HG02943 (cell line): ENCODE data around the gene KCNH8.

ENCODE experiments used
- ATAC-seq: cut with Tn5 transposase; IDR thresholded peaks from one replicate; pipeline ENCODE4 v1.9.1; 2021; ENCODE audit warnings: mild to moderate bottlenecking, low read depth, moderate library complexity; ENCODE audit not compliant: unreplicated experiment

KCNH8 gene

DNA sequence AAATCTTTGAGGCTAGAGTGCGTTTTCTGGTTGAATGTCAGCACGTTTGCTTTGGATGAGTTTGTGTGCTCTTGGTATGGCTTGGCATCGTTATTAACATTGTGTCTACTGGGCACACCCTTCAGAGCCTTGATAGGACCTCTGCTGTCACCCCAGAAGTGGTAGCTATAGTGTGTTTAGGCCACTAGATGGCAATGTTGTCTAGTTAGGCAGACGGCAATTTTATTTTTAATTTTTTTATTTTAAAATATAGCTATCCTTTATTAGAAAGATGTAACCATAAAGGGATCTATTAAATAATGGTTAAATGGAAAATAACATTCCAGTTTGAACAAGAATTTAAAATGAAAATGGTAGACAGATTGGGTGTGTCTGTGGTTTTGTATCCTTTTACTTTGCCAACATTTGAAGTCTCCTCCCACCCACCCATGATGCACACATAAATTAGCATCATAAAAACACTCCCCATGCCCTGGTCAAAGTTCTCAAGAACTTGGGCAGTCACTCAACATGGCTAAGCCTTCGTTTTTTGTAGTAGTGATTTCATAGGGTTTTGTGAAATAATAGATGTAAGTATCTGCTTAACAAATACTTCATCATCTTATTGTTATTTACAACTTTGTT is 200.7 kb downstream of the KCNH8 start:
- no peak for ATAC-seq

DNA sequence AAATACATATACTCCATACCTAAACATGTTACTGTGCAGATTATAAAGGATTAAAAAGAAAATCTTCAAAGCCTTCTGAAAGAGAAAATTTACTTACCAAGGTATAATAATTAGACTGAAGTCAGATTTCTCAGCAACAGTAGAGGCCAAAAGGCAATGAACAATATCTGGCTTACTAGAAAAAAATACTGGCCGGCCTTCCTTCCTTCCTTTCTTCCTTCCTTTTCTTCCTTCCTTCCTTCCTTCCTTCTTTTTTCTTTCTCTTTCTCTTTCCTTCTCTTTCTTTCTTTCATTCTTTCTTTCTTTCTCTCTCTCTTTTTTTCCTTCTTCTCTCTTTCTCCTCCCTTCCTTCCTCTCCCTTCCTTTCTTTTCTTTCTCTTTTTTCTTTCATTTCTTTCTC is 209.6 kb downstream of the KCNH8 start:
- no peak for ATAC-seq

DNA sequence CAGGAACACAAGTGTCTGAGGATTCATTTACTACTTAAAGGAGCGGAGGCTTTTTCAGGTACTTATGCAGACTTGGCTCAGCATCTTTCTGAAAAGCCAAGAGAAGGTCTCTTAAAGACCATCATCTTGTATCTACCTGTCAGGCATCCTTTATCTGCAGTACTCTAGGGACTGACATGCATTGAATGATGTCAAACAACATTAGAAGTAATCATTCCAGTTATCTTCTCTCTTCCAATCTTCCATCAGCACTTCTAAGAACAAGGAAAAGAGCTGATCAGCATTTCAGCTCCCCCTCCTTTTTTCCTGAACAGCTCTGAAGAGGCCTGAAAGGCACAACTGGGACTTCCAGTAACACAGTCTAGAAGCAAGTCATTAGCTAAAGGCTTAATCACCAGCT is 214.8 kb downstream of the KCNH8 start:
- no peak for ATAC-seq

DNA sequence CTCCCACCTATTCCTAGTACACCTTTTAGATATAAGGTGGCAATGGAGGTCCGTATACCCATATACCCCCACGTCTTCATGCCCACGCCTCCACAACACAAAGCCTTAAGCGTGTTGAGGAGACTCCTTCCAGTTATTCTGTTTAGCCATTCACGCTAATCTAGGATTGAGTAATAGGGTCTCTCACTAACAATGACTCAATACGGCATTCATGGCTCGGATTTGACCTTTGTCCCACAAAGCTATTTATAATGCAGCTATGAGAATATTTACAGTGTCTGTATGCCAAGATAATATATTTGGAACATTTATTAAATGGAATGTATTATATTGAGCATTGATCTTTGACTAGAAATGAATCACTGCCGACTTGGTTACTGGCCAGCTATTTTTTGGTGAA is 215.8 kb downstream of the KCNH8 start:
- no peak for ATAC-seq

DNA sequence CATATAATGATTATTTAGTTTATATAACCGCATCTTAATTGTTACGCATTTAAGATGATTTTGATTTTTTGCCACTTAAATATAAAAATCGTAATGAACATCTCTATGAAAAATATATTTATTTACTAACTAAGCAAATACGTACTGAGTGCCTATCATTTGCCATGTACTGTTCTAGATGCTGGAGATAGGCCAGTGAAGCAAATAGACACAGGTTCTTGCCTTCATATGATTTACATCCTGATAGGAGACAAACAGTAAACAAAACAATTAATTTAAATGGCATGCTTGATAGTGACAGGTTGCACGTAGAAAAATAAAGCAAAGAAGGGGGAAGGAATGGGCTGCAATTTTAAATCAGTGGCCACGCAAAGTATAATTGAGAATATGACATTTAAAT is 217.2 kb downstream of the KCNH8 start:
- ATAC-seq = no peak

DNA sequence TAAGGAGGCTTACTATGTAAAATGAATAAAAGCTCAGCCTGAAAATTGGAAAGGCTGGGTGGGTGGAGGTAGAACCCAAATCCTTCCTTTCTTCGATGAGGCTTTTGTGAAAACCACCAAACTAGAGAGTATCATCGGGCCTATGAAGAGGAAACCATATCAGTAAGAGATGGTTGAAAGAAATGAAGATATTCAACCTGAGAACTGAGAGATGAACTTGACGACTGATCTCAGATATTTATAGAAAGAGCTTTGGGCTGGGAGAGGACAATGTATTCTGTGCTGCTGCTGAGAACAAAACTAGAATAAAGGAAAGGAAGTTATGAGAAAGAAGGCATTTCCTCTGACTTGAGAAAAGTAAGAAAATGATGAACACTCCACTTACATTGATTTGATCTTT is 236.6 kb downstream of the KCNH8 start:
- ATAC-seq = no peak

DNA sequence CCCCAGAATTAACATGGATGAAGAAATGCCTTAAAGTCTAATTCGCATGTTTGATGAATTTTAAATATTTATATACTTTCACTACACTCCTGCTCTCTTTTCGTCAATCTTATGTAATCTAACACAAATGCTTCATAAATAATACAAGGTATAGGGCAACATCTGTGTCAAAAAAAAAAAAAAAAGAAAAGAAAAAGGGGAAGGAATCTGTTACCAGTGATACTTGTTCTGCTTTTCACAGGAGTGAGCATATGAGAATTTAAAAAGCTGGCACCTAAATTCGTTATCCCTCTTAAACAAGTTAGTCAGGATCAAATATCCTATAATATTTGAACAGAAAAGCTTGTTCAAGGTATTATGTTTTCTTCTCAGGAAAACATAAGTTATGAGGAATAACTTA is 243.8 kb downstream of the KCNH8 start:
- ATAC-seq = no peak

DNA sequence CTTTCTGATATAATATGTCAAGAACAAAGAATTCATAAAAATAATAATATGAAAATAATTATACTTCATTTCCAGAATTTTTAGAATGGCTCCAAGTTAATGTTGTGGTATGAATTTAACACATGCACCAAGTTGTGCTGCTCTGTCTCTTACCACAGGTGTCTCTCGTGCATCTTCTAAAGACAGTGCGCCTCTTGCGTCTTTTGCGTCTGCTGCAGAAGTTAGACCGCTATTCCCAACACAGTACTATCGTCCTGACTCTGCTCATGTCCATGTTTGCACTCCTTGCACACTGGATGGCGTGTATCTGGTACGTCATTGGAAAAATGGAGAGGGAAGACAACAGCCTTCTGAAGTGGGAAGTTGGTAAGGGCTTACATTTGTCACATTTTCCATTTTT is 246.6 kb downstream of the KCNH8 start:
- ATAC-seq = no peak

DNA sequence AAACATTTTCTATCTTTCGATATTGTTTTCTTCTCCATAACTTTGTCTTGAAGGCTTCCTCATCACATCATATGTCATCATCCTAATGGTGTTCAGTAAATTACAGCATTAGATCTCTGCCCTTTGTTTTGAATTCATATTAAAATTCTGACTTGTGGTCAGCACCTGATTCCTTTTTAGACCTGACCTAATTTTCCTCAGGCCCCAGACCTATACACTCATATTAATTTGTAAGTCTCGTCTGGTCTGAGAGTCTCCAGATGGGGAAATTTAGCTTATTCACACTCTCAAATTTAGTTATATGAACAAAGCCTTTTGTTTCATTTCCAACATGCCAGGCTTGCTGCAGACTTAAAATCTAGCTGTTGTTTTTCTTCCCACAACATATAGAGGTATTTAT is 248.4 kb downstream of the KCNH8 start:
- ATAC-seq = no peak

DNA sequence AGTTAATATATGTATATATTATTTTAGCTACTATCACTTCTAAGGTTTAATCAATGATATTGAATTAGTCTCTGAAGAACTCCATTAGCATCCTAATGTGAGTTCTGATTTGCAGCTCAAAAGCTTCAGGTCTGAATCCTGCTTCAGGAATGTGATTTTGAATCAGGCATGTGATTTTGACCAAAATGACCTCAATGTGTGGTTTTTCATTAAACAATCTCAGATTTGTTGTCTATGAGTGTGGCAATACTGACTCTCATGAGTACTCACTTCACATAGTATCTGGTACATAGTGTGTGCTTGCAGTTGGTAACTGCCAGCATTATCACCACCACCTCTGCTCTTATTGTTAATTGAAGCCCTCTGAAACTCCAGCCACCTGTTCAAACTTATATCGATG is 251.0 kb downstream of the KCNH8 start:
- ATAC-seq = no peak

DNA sequence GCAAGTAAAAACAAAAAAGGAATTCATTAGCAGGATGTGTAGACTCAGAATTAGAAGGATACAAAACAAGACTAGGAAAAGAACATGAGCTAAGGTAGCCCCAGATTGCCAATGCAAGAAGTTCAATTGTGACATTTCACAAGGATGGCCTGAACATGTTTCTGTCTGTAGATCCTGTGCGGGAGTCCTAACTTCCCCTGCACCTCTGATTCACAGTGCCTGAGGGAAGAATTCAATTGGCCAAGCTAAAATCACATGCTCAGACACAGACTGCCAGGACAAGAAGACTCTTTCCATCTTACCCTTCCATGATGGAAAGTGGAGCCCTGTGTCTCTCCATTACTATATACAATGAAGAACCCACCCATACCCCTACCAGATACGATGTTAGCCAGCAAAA is 251.5 kb downstream of the KCNH8 start:
- no peak for ATAC-seq

DNA sequence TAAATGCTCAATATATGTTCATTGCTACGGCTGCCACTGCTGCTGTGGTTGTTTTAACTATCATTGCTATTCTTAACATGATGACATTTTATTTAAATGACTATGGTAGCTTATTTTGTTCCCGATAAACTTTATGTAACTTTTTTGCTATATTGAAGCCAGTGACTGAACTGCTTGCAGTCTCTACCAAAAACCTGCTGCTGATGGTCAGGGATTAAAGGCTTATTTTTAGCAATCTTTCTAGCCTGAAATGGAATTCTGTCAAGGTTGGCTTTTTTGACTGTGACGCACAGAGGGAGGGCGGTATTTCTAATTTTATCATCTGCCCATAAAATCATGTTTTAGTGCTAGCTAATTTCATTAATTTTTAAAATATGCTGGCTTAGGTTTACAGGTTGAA is 271.8 kb downstream of the KCNH8 start:
- no peak for ATAC-seq

DNA sequence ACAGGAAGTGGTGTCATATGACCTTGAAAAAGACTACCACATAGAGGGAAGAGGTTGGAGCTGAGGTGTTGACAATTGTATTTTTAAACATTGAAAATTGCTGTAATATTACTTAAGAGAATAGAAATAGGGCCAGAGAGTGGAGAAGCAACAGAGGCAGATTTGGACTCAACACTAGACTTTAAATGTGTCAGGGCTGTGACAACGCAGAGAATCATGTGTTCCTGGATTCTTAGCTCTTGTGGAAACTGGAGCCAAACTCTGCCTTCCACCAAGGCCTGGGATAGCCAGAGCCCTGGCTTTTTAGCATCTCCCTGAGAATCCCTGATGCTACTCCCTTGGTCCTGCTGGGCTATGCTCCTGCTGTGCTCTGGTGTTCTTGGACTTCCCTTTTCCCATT is 277.5 kb downstream of the KCNH8 start:
- ATAC-seq = no peak

DNA sequence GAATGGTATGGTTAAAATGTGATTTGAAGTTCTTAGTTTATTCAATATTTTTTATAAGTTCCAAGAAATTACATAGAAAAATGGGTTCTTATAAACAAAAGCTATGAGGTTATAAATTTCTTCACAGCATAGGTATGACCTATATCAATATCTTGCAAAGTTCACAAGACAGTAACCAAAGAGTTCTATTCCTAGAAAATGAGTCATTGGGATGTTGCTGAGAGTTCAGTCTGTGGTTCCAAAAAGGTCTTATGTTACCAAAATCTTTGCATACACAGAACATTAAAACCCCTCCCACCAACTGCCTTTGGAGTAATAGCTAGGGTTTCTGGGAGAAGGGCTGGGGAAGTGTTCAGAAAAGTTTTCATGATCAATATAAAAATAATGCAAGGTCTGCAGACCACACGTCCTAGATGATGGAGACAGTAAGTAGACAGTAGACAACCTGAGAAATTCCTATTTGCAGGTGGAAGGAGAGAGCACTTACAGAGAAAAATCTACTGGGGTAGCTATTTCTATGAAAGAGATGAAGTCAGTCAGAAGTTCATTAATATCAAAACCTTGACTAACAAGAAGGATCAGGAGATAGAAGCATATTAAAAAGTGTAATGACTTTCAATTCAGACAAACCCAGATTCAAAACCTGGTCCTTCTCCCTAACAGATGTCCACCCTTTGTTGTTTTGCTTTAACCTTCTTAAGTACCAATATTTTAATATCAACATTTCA is 279.3 kb downstream of the KCNH8 start:
- ATAC-seq = no peak

DNA sequence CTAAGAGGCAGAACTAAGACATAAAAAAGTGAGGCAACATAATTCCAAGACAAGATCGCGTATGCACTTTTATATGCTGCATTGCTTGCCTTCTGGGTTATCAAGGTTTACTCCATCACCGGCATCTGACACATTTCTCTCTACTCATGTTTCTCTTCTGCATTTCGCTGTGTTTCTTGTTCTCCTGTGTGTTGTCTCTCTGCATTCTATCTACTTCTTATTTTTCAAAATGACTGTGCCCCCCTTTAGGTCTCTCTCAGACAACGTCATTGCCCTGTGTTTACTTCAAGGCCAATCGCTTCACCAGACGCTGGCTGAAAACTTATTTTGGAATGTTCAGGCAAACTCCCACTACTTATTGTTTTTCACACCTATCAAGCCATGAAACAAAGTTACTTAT is 280.4 kb downstream of the KCNH8 start:
- ATAC-seq = no peak

DNA sequence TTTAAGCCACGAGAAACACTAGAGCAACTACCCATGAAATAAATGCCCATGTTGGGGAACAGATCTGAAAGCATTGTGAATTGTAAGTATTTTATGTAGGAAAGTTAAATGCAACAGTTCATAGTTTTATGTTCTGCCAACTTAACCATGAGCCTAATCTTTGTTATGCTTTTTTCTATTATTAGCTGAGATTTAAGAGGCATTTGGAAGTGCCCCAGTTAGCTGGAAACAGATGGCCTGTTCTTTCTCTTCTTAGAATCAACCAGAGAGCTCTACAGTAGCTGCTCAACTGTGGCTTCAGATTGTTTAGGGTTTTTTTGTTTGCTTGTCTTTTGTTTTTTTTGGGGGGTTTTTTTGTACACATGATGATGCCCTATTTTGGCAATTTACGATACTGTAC is 284.4 kb downstream of the KCNH8 start:
- no peak for ATAC-seq

DNA sequence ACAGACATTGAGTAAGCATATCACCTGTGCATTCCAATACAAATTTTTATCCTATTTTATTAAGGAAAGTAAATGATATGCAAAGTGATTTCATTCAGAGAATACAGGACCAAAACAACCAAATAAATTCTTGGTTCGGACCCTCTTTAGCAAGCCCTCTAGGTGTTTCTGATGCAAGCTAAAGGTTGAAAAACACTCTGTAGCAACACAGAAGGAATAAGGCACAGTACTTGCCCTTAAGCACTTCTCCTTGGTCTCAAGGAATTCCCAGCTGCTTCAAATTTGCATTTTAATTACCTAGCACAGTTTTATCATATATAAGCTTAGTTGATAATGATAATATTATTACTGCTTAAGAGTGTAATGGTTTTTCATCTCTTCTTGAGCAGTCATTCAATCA is 288.4 kb downstream of the KCNH8 start:
- no peak for ATAC-seq

DNA sequence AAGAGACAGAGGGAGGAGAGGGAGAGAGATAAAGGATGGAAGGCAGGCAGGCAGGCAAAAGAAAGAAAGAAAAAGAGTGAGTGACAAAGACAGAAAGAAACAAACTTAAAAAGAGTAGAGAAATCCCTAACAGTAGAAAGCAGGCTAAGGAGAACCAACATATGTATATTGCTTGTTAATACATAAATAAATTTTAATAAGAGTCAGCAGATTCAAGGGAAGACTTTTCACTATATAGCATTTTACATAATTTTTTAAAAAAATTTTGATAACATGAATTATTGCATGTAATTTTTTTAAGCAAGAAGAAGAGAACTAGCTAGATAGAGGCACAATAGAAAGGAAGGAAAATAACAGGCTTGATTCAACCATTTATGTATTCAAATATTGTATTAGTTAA is 291.6 kb downstream of the KCNH8 start:
- no peak for ATAC-seq

DNA sequence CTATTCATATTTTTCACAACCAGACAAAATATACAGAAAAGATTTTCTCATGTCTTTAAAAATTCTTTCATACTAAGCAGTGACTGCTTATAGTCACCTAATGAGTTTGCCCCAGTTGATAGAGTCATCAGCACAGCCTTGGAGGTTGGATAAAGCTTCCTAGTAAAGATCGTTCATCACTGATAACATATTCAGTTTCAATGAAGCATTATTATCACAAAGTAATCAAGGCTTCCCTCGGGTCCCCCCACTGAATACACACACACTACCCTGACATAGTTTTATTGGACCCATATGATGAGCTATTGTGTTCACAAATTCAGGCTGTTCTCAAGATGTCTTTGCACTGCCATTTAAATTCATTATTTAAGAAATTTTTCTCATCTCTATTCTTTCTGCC is 297.8 kb downstream of the KCNH8 start:
- ATAC-seq = no peak

DNA sequence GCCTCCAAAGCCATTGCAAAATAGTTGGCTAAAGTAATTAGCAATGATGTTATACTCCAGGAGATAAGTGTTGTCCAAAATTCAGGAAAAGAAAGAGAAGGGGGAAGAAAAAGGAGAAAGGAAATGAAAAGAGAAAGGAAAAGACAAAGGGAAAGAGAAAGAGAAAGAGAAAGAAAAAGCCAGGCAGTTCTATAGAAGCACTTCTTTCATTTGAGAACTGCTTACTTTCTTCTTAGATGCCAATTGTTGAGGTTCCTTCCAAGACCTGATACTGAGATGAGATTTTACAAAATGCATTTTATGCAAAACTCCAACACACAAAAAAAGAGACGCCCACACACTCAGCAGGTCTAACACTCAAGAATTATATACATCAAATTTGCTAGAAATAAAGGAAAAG is 298.4 kb downstream of the KCNH8 start:
- ATAC-seq = no peak

DNA sequence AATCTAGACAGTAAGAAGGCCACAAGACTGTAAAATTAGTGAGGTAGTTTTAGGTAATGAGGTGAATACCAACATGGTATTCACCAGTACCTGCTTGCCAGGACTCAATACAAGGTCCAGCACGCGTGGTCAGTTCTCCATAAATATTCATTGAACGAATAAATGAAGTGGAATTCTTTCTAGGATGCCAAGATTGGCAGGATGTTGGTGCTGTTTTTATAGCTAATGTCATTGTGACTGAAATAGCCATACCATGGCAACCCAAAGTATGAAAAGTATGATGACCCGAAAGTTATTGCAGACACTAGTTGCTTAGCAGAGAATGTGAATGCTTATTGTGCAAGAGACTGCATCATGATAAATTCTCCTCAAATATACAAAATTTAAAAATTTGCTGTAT is 307.2 kb downstream of the KCNH8 start:
- no peak for ATAC-seq

DNA sequence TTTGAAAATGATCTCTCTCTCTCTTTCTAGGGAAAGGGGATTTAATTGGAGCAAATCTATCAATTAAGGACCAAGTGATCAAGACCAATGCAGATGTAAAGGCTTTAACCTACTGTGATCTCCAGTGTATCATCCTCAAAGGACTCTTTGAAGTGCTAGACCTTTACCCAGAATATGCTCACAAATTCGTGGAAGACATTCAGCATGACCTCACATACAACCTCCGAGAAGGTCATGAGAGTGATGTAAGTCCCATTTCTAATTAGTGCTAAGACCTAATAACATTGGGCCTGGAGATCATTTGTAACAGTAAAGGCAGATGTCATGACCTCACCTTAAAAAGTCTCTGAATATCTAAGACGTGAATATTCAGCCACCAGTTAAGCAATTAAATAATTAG is 308.4 kb downstream of the KCNH8 start:
- no peak for ATAC-seq

DNA sequence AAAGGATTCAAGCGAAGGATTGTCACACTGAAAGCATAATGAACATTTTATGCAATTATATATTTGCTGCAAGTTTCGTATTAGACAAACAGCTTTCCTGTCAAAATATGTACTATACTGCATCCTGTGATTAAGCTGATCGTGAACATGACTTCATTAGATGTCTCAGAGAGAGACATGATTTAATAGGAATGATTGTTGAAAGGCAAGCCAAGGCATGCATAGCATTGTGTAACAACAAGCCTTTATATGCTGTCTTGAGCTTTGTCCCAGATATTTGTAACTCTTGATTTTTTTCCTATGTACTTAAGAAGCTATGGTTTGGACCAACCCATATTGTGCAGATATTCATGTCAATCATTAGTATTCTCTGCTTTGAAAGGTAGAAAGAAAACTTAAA is 309.1 kb downstream of the KCNH8 start:
- no peak for ATAC-seq
